ENCODE measurements around the gene CWC22.

DNA sequence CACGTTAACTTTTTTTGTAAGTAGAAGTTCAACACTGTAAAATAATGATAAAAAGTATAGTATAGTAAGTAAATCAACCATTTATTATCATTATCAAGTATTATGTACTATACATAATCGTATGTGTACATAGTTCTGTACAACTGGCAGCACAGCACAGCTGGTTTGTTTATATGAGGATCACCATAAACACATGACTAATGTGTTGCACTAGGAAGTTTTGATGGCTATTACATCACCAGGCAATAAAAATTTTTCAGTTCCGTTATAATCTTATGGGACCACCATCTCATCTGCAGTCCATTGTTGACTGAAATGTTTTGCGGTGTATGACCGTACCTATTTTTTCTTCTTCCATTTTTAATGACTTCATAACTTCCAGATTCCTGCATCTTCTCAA lies 106.4 kb downstream of the CWC22 start:
- TF ChIP-seq, protein P1, sequence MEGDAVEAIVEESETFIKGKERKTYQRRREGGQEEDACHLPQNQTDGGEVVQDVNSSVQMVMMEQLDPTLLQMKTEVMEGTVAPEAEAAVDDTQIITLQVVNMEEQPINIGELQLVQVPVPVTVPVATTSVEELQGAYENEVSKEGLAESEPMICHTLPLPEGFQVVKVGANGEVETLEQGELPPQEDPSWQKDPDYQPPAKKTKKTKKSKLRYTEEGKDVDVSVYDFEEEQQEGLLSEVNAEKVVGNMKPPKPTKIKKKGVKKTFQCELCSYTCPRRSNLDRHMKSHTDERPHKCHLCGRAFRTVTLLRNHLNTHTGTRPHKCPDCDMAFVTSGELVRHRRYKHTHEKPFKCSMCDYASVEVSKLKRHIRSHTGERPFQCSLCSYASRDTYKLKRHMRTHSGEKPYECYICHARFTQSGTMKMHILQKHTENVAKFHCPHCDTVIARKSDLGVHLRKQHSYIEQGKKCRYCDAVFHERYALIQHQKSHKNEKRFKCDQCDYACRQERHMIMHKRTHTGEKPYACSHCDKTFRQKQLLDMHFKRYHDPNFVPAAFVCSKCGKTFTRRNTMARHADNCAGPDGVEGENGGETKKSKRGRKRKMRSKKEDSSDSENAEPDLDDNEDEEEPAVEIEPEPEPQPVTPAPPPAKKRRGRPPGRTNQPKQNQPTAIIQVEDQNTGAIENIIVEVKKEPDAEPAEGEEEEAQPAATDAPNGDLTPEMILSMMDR (IDR thresholded peaks at IDR 0.05; ENCODE audit: poor library complexity, severe bottlenecking): no peak
- TF ChIP-seq EZH2 (IDR thresholded peaks at IDR 0.05; ENCODE audit: borderline replicate concordance, insufficient read depth, low read length, poor library complexity, severe bottlenecking): no peak
- TF ChIP-seq, protein P2, sequence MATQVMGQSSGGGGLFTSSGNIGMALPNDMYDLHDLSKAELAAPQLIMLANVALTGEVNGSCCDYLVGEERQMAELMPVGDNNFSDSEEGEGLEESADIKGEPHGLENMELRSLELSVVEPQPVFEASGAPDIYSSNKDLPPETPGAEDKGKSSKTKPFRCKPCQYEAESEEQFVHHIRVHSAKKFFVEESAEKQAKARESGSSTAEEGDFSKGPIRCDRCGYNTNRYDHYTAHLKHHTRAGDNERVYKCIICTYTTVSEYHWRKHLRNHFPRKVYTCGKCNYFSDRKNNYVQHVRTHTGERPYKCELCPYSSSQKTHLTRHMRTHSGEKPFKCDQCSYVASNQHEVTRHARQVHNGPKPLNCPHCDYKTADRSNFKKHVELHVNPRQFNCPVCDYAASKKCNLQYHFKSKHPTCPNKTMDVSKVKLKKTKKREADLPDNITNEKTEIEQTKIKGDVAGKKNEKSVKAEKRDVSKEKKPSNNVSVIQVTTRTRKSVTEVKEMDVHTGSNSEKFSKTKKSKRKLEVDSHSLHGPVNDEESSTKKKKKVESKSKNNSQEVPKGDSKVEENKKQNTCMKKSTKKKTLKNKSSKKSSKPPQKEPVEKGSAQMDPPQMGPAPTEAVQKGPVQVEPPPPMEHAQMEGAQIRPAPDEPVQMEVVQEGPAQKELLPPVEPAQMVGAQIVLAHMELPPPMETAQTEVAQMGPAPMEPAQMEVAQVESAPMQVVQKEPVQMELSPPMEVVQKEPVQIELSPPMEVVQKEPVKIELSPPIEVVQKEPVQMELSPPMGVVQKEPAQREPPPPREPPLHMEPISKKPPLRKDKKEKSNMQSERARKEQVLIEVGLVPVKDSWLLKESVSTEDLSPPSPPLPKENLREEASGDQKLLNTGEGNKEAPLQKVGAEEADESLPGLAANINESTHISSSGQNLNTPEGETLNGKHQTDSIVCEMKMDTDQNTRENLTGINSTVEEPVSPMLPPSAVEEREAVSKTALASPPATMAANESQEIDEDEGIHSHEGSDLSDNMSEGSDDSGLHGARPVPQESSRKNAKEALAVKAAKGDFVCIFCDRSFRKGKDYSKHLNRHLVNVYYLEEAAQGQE (IDR thresholded peaks at IDR 0.05; ENCODE audit: borderline replicate concordance): no peak

Measured in neural cell (in vitro differentiated cells).